ENCODE results near the gene FAM114A2.

GRCh38 chr5:154039458-154039829 is 734 bp upstream of the FAM114A2 start:
- TF ChIP-seq CTCF (IDR thresholded peaks at IDR 0.05; ENCODE audit: insufficient read depth, low read depth, low read length) (no peak), EZH2 (IDR thresholded peaks at IDR 0.05; ENCODE audit: insufficient read depth, low read length) (no peak)
